NT2/D1 (cell line): ENCODE data around the gene LSAMP.

Source experiments
- YY1 ChIP-seq: IDR thresholded peaks from 2 replicates; pipeline ENCODE4 v1.6.1; 2011; ENCODE audit not compliant: insufficient read length, insufficient read depth
- ZNF274 ChIP-seq: IDR thresholded peaks from 2 replicates; pipeline ENCODE4 v1.6.1; 2011; ENCODE audit warnings: mild to moderate bottlenecking, low read depth, low read length

DNA sequence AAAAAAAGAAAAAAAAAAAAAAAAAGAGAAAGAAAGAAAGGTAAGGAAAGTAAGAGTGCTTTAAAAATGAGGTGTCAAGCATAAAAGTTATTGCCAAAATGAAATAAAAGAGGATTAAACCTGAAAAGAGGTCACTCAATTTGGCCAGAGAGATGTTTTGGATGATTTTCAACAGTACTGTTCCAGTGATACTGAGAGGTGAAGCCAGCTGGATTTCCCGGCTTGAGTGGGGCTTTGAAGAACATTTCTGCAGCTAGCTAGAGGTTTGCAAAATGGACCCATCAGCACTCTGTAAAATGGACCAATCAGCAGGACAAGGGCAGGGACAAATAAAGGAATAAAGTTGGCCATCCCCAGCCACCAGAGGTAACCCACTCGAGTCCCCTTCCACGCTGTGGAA is 128.5 kb downstream of the LSAMP start:
- TF ChIP-seq ZNF274 (no peak), YY1 (no peak)
